ENCODE results near the gene GREM2.

The GREM2 gene

DNA sequence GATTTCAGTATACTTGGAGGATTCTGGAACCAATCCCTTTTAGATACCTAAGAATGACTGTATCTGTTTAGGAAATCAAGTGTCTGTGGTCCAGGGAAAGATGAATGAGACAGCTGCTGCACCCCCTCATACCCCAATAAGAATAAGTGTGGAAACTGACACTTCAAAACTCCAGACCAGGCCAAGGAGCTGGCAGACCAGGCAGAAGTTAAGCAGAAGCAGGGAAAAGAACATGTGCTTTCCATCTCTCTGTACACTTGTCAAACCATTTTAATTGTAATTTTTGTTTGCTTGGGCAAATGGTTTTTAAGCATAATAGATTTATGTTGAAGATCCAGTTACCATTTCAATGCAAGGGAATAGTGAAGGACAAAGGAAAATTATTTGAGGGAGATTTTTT, 100.2 kb downstream of the GREM2 start:
- H3K4me3 Mint-ChIP-seq, result no peak overlapping the region
- peaks cover 4% of the 10 kb centered on the region for H3K27me3 Mint-ChIP-seq (ENCODE audit: low read depth, poor library complexity)
- H3K4me1 Mint-ChIP-seq, result peaks cover 10% of the 10 kb centered on the region
- H3K27ac Mint-ChIP-seq, result no peak overlapping the region
- TF ChIP-seq, protein P1, sequence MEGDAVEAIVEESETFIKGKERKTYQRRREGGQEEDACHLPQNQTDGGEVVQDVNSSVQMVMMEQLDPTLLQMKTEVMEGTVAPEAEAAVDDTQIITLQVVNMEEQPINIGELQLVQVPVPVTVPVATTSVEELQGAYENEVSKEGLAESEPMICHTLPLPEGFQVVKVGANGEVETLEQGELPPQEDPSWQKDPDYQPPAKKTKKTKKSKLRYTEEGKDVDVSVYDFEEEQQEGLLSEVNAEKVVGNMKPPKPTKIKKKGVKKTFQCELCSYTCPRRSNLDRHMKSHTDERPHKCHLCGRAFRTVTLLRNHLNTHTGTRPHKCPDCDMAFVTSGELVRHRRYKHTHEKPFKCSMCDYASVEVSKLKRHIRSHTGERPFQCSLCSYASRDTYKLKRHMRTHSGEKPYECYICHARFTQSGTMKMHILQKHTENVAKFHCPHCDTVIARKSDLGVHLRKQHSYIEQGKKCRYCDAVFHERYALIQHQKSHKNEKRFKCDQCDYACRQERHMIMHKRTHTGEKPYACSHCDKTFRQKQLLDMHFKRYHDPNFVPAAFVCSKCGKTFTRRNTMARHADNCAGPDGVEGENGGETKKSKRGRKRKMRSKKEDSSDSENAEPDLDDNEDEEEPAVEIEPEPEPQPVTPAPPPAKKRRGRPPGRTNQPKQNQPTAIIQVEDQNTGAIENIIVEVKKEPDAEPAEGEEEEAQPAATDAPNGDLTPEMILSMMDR (IDR thresholded peaks at IDR 0.05), result no peak
- H3K9me3 Mint-ChIP-seq, result peaks cover 6% of the 10 kb centered on the region
- DNase-seq, result no peak
- H3K36me3 Mint-ChIP-seq (ENCODE audit: low read depth), result no peaks in the 10 kb centered on the region

- TF ChIP-seq, protein P1 (IDR thresholded peaks at IDR 0.05), result no peak
- Mint-ChIP-seq H3K4me3 (no peak overlapping the region), H3K27me3 (ENCODE audit: low read depth, poor library complexity) (peaks cover 8% of the 10 kb centered on the region), H3K36me3 (ENCODE audit: low read depth) (no peaks in the 10 kb centered on the region), H3K27ac (no peak overlapping the region), H3K9me3 (peaks cover 10% of the 10 kb centered on the region), H3K4me1 (peaks cover 10% of the 10 kb centered on the region)
- peak; percentile 7 for DNase-seq
Observed at GRCh38 chr1:240508950-240509349, 103.0 kb downstream of the GREM2 start.

DNA sequence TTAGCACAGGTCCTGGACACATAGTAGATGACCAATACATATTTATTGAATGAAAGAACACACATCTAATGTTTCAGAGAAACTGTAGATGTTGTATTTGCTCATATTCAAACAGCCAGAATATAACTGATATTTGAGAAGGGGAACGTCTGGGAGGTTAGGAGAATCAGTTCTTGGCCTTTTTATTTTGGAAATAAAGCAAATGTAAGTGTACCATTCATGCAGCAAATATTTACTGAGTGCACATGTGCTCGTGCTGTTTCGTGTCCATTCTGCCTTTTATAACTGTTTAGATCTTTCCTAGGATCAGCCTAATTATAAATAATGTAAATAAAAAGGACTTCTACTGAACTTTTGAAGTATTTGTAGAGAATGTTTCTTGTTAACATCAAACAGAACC, 103.8 kb downstream of the GREM2 start:
- TF ChIP-seq, protein P1 (IDR thresholded peaks at IDR 0.05), result no peak
- no peak for DNase-seq
- Mint-ChIP-seq H3K4me3 (no peak overlapping the region), H3K9me3 (peaks cover 10% of the 10 kb centered on the region), H3K36me3 (ENCODE audit: low read depth) (no peaks in the 10 kb centered on the region), H3K27ac (no peak overlapping the region), H3K4me1 (peaks cover 10% of the 10 kb centered on the region), H3K27me3 (ENCODE audit: low read depth, poor library complexity) (peaks cover 8% of the 10 kb centered on the region)

DNA sequence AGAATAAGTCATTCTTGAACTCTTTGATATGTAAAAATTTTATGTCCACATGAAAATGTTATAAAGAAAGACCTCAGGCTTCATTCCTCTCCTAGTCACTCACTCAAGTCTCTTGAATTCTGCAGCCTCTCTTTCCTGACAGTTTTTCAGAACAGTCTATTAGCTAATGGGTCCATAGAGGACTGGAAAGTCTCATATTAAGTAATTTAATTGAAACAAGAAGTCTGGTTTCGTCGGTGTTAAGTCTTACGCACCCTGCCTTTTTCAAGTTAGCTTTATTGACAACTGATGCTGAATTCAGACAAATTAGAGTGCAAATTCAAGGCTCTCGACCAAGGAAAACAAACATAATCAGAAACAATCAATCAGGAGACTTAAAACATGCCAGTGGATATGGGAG, 105.8 kb downstream of the GREM2 start:
- H3K27ac Mint-ChIP-seq, result no peak overlapping the region
- H3K9me3 Mint-ChIP-seq, result peaks cover 10% of the 10 kb centered on the region
- no peak overlapping the region for H3K4me3 Mint-ChIP-seq
- TF ChIP-seq, protein P1 (IDR thresholded peaks at IDR 0.05), result no peak
- H3K36me3 Mint-ChIP-seq (ENCODE audit: low read depth), result no peaks in the 10 kb centered on the region
- H3K4me1 Mint-ChIP-seq, result peaks cover 10% of the 10 kb centered on the region
- no peak for DNase-seq
- peaks cover 5% of the 10 kb centered on the region for H3K27me3 Mint-ChIP-seq (ENCODE audit: low read depth, poor library complexity)

DNA sequence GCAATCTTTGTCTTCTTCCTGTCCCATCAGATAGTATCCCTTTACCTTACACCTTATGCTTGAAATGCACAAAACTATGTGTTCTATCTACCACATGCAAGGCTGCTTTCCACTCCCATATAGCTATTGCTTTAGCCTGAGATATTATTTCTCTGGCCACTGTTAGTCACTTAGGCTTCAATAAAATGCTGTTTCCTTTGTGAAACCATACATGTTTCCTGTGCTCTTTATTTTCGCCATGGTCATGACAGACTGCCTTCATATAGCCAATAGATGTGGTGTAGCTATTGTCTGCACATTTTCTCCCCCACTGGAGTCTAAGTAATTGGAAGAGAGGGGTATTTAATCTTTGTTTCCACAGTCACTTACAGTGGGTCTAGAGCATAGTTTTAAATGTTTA, 108.4 kb downstream of the GREM2 start:
- Mint-ChIP-seq H3K36me3 (ENCODE audit: low read depth) (no peaks in the 10 kb centered on the region), H3K4me3 (no peak overlapping the region), H3K9me3 (peaks cover 6% of the 10 kb centered on the region), H3K27me3 (ENCODE audit: low read depth, poor library complexity) (peaks cover 5% of the 10 kb centered on the region), H3K27ac (no peak overlapping the region), H3K4me1 (peaks cover 7% of the 10 kb centered on the region)
- TF ChIP-seq, protein P1 (IDR thresholded peaks at IDR 0.05), result no peak
- DNase-seq, result no peak

- Mint-ChIP-seq H3K27ac (no peak overlapping the region), H3K36me3 (ENCODE audit: low read depth) (no peaks in the 10 kb centered on the region), H3K9me3 (peaks cover 6% of the 10 kb centered on the region), H3K4me3 (no peak overlapping the region), H3K4me1 (peaks cover 7% of the 10 kb centered on the region), H3K27me3 (ENCODE audit: low read depth, poor library complexity) (peaks cover 5% of the 10 kb centered on the region)
- TF ChIP-seq, protein P1 (IDR thresholded peaks at IDR 0.05), result no peak
- DNase-seq, result no peak
Observed at GRCh38 chr1:240503036-240503435, 108.9 kb downstream of the GREM2 start.

Data from nephron progenitor cell (in vitro differentiated cells).